ENCODE measurements around the gene NDST1.

DNA sequence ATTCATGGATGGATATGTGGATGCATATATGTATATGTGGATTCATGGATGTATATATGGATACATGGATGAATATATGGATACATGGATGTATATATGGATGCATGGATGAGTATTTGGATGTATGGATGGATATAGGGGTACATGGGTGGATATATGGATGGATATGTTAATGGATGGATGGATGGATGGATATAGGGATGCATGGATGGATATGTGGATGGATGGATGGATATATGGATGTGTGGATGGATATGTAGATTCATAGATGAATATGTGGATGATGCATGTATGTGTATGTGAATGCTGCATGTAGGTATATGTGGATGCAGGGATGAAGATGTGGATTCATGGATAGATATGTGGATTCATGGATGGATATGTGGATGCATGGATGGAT, 79.1 kb downstream of the NDST1 start:
- no peak for TF ChIP-seq MAX (IDR thresholded peaks at IDR 0.05)
- no peak for TF ChIP-seq CTCF (IDR thresholded peaks at IDR 0.05)
- TF ChIP-seq POLR2A (IDR thresholded peaks at IDR 0.05; ENCODE audit: low read length) = no peak
- no peak for TF ChIP-seq SMC3 (IDR thresholded peaks at IDR 0.05)
- TF ChIP-seq, protein P1, sequence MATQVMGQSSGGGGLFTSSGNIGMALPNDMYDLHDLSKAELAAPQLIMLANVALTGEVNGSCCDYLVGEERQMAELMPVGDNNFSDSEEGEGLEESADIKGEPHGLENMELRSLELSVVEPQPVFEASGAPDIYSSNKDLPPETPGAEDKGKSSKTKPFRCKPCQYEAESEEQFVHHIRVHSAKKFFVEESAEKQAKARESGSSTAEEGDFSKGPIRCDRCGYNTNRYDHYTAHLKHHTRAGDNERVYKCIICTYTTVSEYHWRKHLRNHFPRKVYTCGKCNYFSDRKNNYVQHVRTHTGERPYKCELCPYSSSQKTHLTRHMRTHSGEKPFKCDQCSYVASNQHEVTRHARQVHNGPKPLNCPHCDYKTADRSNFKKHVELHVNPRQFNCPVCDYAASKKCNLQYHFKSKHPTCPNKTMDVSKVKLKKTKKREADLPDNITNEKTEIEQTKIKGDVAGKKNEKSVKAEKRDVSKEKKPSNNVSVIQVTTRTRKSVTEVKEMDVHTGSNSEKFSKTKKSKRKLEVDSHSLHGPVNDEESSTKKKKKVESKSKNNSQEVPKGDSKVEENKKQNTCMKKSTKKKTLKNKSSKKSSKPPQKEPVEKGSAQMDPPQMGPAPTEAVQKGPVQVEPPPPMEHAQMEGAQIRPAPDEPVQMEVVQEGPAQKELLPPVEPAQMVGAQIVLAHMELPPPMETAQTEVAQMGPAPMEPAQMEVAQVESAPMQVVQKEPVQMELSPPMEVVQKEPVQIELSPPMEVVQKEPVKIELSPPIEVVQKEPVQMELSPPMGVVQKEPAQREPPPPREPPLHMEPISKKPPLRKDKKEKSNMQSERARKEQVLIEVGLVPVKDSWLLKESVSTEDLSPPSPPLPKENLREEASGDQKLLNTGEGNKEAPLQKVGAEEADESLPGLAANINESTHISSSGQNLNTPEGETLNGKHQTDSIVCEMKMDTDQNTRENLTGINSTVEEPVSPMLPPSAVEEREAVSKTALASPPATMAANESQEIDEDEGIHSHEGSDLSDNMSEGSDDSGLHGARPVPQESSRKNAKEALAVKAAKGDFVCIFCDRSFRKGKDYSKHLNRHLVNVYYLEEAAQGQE (IDR thresholded peaks at IDR 0.05) = no peak
- no peak for TF ChIP-seq PBX3 (IDR thresholded peaks at IDR 0.05)
- no peak for TF ChIP-seq KDM5A (IDR thresholded peaks at IDR 0.05)
- TF ChIP-seq RAD21 (conservative IDR thresholded peaks at IDR 0.05 in 1 of 2, IDR thresholded peaks at IDR 0.05 in 1 of 2) = no peak
- TF ChIP-seq FOXS1 (CRISPR knock-in tag; IDR thresholded peaks at IDR 0.05) = no peak
- no peak for TF ChIP-seq EP300 (IDR thresholded peaks at IDR 0.05)
- no peak for TF ChIP-seq EHMT2 (IDR thresholded peaks at IDR 0.05; ENCODE audit: low read depth)
- TF ChIP-seq USF2 (IDR thresholded peaks at IDR 0.05) = no peak
